NCI-H1930 (cell line): Measurements from ENCODE around the gene TSPAN3.

Experiments used
- DNase-seq, 2 experiments: peaks; one replicate each; lab custom pipeline; 2025; lab: John Stamatoyannopoulos, UW

The TSPAN3 gene

GRCh38 chr15:77053709-77054108 is 17.2 kb downstream of the TSPAN3 start:
- DNase-seq: no peak

- DNase-seq: no peak
Measured at GRCh38 chr15:77052556-77052955, 18.4 kb downstream of the TSPAN3 start.

GRCh38 chr15:77048135-77048876 is 22.6 kb downstream of the TSPAN3 start:
- no peak for DNase-seq

GRCh38 chr15:77046704-77047412 is 24.1 kb downstream of the TSPAN3 start:
- no peak for DNase-seq

- no peak for DNase-seq
Measured at GRCh38 chr15:77045985-77046384, 24.9 kb downstream of the TSPAN3 start.

- DNase-seq: no peak
Measured at GRCh38 chr15:77044228-77045042, 26.5 kb downstream of the TSPAN3 start.

- DNase-seq: no peak
Measured at GRCh38 chr15:77042955-77043920, 27.7 kb downstream of the TSPAN3 start.

GRCh38 chr15:77042245-77042919 is 28.5 kb downstream of the TSPAN3 start:
- no peak for DNase-seq

- DNase-seq: no peak
Measured at GRCh38 chr15:77040673-77041072, 30.2 kb downstream of the TSPAN3 start.

- DNase-seq: no peak
Measured at GRCh38 chr15:77039848-77040247, 31.1 kb downstream of the TSPAN3 start.

GRCh38 chr15:77039217-77039533 is 31.7 kb downstream of the TSPAN3 start:
- DNase-seq: no peak

- DNase-seq: no peak
Measured at GRCh38 chr15:77038312-77039216, 32.3 kb downstream of the TSPAN3 start.

- no peak for DNase-seq
Measured at GRCh38 chr15:77037388-77038209, 33.3 kb downstream of the TSPAN3 start.

- DNase-seq: no peak
Measured at GRCh38 chr15:77036537-77037387, 34.1 kb downstream of the TSPAN3 start.

- no peak for DNase-seq
Measured at GRCh38 chr15:77035999-77036471, 34.9 kb downstream of the TSPAN3 start.

- DNase-seq: no peak
Measured at GRCh38 chr15:77035584-77035983, 35.3 kb downstream of the TSPAN3 start.

- no peak for DNase-seq
Measured at GRCh38 chr15:77034695-77035489, 36.0 kb downstream of the TSPAN3 start.
